HG02981 (cell line): ENCODE results near the gene TMEM100.

Experiments
- ATAC-seq: cut with Tn5 transposase; IDR thresholded peaks from one replicate; pipeline ENCODE4 v1.9.1; 2021; ENCODE audit warnings: mild to moderate bottlenecking, moderate library complexity; ENCODE audit not compliant: unreplicated experiment

The TMEM100 gene

GRCh38 chr17:55720919-55721836 lies 1.5 kb downstream of the TMEM100 start:
- ATAC-seq = no peak

- peak; percentile 67 for ATAC-seq
These were observed 4.5 kb downstream of the TMEM100 start for GRCh38 chr17:55717898-55718735.

- no peak for ATAC-seq
These were observed 5.2 kb downstream of the TMEM100 start for GRCh38 chr17:55717432-55717831.

- no peak for ATAC-seq
These were observed 11.7 kb downstream of the TMEM100 start for GRCh38 chr17:55710829-55711496.

GRCh38 chr17:55710410-55710809 lies 12.3 kb downstream of the TMEM100 start:
- no peak for ATAC-seq

- no peak for ATAC-seq
These were observed 12.7 kb downstream of the TMEM100 start for GRCh38 chr17:55709984-55710383.

- ATAC-seq = no peak
These were observed 13.2 kb downstream of the TMEM100 start for GRCh38 chr17:55709440-55709839.

- ATAC-seq = no peak
These were observed 14.3 kb downstream of the TMEM100 start for GRCh38 chr17:55708175-55708974.

GRCh38 chr17:55706808-55707773 lies 15.6 kb downstream of the TMEM100 start:
- ATAC-seq = no peak

- ATAC-seq = peak; percentile 50
These were observed 16.8 kb downstream of the TMEM100 start for GRCh38 chr17:55705847-55706246.

GRCh38 chr17:55704401-55704800 lies 18.3 kb downstream of the TMEM100 start:
- no peak for ATAC-seq

- no peak for ATAC-seq
These were observed 20.5 kb downstream of the TMEM100 start for GRCh38 chr17:55702150-55702549.

- ATAC-seq = no peak
These were observed 23.3 kb downstream of the TMEM100 start for GRCh38 chr17:55699181-55699860.

GRCh38 chr17:55694286-55694910 lies 28.3 kb downstream of the TMEM100 start:
- no peak for ATAC-seq

- no peak for ATAC-seq
These were observed 29.1 kb downstream of the TMEM100 start for GRCh38 chr17:55693254-55694216.

- ATAC-seq = no peak
These were observed 30.4 kb downstream of the TMEM100 start for GRCh38 chr17:55692276-55692675.

GRCh38 chr17:55691666-55692065 lies 31.0 kb downstream of the TMEM100 start:
- ATAC-seq = no peak
